GM12873 (cell line): Measurements from ENCODE around the gene TET3.

Experiments used
- TF ChIP-seq, protein P1 (sequence below): IDR thresholded peaks from 2 replicates; pipeline ENCODE4 v1.5.1; 2012; ENCODE audit warnings: low read depth, mild to moderate bottlenecking, moderate library complexity, low read length, control low read depth; ENCODE audit not compliant: insufficient read depth; ENCODE audit errors: missing control alignments

The TET3 gene

DNA sequence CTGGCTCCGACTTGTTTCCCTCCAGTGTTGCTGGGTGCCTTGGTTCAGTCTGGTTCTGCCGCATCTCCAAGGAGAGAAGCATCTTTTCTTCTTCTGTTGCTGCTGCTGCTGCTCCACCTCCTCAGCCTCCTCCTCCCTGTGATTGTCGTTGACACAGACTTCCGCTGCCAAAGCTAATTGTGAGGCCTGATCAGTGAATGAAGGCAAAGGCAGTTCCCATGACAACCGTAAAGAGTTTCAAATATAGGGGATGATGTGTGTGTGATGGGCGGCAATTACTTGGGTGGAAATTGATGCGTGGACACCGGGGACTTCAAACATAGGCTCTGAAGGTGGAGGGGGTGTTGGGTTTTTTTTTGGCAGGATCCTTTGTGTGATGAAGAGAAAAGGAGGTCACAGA is 13.7 kb downstream of the TET3 start:
- TF ChIP-seq, protein P1, sequence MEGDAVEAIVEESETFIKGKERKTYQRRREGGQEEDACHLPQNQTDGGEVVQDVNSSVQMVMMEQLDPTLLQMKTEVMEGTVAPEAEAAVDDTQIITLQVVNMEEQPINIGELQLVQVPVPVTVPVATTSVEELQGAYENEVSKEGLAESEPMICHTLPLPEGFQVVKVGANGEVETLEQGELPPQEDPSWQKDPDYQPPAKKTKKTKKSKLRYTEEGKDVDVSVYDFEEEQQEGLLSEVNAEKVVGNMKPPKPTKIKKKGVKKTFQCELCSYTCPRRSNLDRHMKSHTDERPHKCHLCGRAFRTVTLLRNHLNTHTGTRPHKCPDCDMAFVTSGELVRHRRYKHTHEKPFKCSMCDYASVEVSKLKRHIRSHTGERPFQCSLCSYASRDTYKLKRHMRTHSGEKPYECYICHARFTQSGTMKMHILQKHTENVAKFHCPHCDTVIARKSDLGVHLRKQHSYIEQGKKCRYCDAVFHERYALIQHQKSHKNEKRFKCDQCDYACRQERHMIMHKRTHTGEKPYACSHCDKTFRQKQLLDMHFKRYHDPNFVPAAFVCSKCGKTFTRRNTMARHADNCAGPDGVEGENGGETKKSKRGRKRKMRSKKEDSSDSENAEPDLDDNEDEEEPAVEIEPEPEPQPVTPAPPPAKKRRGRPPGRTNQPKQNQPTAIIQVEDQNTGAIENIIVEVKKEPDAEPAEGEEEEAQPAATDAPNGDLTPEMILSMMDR = no peak

DNA sequence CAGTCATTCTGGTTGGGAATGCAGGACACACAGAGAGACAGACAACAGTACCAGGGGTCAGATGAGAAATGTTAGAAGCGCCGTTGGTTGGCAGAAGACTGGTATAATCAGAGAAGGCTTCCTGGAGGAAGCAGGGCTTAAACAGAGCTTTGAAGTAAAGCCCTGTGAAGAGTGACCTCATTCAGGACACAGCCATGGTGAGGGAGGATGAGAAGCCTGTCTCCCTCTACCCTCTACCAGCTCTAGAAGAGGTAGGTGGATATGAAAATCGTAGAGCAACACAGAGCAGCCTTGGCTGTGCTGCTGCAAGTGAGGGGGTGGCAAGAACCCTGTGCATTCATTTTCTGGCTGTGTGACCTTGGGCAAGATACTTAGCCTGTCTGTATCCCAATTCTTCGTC is 14.2 kb downstream of the TET3 start:
- TF ChIP-seq, protein P1 = no peak

DNA sequence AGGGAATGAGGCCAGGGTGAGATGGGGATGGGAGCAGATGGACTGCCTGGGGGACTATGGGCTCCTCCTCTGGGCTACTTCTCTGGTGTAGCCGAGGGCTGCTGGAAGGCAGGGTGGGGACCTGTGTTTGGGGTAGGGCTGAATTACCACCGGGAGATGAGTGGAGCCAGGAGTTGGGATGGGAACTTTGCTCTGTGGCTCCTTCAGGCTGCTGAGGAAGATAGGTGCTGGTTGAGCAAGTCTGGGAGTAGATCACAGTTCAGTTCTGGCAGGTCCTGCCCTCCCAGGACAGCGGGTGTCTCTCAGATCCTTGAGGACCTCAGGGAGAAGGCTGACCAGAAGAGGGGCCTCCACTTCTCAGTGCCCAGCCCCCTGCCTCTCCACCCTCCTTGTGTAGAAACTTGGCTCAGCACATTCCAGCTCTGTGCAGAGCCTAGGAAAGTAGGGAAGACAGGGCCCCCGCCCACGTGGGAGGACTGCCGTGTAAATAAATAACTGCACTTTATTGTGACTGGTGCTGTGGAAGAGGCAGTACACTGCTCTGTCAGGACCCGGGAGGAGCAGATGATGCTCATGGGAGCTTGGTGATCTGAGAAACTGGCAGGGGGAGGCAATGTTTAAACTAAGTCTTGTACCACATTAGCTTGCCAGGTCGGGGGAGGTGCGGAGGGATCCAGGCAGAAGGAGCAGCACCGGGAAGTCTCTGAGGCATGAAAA is 15.3 kb downstream of the TET3 start:
- TF ChIP-seq, protein P1 = no peak

DNA sequence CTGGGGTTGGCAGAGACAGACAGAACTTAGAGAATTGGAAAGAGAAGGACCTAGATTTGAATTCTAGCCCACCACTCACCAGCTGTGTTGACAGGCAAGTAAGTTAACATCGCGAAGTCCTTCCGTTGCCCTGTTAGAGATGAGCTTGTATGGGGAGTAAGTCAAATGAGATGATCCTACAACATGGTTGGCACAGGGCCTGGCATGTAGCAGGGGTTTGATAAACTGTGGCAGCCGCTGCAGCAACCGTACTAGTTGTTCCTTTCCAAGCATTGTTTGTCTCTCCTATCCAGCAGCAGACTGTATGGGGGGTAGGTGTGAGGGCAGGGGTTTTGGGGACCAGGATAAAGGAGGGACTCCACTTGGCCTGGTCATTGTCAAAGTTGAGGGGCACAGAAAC is 16.0 kb downstream of the TET3 start:
- TF ChIP-seq, protein P1 = no peak

DNA sequence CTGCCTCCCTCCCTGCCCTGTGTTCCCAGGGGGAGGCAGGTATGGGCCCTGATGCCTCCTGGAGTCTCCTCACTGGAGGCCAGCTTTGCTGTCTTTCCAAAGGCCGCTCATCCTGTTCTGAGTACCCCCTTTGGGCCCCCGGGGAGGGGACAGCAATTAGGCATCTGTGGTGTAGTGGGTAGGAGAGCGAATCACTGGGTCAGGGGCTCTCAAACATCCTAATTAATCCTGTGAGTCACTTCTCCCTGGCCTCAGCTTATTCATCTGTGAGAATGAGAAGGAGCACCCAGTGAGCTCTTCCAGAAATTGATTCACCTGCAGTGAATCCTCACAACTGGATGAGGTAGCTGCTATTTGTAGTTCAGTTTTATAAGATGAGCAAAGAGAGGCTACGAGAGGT is 16.4 kb downstream of the TET3 start:
- TF ChIP-seq, protein P1 = no peak

DNA sequence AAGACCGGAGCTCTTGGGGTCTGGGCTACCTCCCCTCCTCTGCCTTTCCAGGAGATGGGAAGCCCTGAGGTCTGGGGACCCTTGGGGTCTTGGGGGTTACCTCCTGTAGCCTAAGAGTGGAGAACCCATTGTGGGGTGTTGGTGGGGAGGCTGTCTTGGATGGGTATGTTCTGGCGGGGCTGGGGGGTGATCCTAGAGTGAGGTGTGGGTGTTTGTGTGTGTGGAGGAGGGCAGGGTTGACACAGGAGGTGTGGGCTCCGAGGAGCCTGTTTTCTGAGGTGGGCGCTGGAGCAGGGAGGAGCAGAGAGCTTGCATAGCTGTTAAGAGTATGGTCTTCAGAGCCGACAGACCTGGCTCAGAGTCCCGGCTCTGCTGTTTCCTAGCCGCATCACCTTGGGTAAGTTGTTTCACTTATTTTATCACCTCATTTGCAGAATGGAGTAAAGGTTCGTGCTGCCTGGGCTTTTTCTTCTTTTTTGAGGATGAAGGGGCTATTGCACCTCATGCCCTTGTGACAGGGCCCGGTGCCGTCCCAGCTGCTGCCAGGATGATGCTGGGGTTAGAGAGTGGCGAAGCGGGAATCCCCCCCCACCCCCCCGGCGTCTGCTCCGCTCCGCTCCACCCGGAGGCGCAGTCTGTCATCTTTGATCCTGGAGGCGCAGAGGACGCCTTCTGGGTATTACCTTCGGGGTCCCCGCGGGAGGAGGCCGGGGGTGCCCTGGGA is 17.2 kb downstream of the TET3 start:
- TF ChIP-seq, protein P1 = peak; percentile 4

DNA sequence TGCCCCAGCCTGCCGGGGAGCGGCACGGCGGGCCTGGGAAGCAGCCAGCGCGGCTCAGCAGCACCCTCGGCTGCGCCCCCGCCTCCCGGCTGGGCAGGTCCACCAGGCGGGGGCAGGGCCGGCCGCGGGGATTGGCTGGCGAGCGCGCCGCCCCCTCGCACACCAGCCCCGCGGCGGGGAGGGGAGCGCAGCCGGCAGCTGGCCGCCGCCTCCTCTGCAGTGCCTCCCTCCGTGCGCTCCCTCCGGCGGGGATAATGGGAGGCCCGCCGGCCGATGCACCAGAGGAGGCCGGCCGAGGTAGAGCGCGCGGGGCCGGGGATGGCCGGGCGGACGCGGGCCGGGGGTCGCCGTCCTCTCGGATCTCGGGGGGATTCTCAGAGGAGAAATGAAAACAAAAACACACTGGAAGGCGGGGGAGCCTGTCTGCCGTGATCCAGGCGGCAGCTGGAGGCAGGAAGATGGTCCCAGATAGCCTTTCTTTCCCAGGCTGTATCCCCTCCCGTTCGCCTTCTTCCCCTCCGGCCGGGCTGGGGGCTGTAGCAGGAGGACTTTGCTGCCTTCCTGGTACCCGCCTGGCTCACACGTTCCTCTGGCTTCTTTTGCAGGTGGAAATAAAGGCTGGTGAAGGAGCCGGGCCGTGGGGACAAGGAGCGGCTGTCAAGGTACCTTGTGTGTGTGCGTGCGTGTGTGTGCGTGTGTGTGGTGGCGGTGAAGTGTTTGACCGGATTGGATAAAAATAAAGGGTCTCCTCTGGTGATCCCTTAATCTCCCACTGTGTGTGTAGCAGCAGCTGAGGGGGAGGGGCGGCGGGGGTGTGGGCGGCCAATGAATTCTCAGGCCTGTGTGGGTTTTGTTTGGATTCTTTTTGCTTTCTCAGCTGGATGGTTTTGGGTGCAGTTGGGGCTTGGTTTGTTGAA is 18.1 kb downstream of the TET3 start:
- TF ChIP-seq, protein P1 = no peak
